Measurements from ENCODE around the gene ACOT11.

DNA sequence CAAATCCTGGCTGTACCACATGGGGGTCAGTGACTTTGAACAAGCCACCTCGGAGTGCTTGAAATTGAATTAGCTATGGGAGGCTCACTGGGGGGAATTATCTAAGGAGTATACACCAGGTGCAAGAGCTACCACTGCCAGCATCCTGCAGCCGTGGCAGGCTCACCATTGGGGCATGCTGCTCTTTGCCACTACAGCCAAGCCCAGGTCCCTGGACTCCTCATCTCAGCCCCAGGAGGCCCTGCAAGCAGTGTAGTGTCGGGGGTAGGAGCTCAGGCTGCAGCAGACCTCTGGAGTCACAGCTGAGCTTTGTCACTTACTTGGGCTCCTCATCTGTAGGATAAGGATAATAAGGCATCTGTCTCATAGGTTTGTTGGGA, 35.3 kb downstream of the ACOT11 start:
- no peak for TF ChIP-seq EP300 (conservative IDR thresholded peaks at IDR 0.05; ENCODE audit: poor library complexity, severe bottlenecking)
- TF ChIP-seq, protein P1, sequence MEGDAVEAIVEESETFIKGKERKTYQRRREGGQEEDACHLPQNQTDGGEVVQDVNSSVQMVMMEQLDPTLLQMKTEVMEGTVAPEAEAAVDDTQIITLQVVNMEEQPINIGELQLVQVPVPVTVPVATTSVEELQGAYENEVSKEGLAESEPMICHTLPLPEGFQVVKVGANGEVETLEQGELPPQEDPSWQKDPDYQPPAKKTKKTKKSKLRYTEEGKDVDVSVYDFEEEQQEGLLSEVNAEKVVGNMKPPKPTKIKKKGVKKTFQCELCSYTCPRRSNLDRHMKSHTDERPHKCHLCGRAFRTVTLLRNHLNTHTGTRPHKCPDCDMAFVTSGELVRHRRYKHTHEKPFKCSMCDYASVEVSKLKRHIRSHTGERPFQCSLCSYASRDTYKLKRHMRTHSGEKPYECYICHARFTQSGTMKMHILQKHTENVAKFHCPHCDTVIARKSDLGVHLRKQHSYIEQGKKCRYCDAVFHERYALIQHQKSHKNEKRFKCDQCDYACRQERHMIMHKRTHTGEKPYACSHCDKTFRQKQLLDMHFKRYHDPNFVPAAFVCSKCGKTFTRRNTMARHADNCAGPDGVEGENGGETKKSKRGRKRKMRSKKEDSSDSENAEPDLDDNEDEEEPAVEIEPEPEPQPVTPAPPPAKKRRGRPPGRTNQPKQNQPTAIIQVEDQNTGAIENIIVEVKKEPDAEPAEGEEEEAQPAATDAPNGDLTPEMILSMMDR (IDR thresholded peaks at IDR 0.05; ENCODE audit: poor library complexity, severe bottlenecking), result no peak

All from neural cell (in vitro differentiated cells).